ENCODE results near the gene IFNLR1. TPM values are rescaled to one million over a fixed set of nuclear protein-coding genes. Genes with fewer than 3 reads are reported as not detected.

IFNLR1 gene
- total RNA-seq, 1 donor from 2014 or later: 21.2 TPM

GRCh38 chr1:24173638-24174575 lies 13.2 kb downstream of the IFNLR1 start:
- Mint-ChIP-seq H3K4me3 (ENCODE audit: low read depth) (no peak overlapping the region), H3K4me1 (ENCODE audit: low read depth) (no peaks in the 10 kb centered on the region), H3K36me3 (ENCODE audit: insufficient read depth) (peaks cover 27% of the 10 kb centered on the region), H3K27ac (no peak overlapping the region), H3K27me3 (no peaks in the 10 kb centered on the region), H3K9me3 (ENCODE audit: low read depth) (no peaks in the 10 kb centered on the region)
- no peak for DNase-seq (ENCODE audit: low spot score, unreplicated experiment)
- no peak for TF ChIP-seq CTCF (IDR thresholded peaks at IDR 0.05; ENCODE audit: unreplicated experiment)

GRCh38 chr1:24172598-24172997 lies 14.5 kb downstream of the IFNLR1 start:
- H3K4me1 Mint-ChIP-seq (ENCODE audit: low read depth): no peaks in the 10 kb centered on the region

GRCh38 chr1:24169286-24169685 lies 17.8 kb downstream of the IFNLR1 start:
- Mint-ChIP-seq H3K4me1 (ENCODE audit: low read depth) (no peaks in the 10 kb centered on the region), H3K27me3 (no peaks in the 10 kb centered on the region), H3K9me3 (ENCODE audit: low read depth) (no peaks in the 10 kb centered on the region), H3K4me3 (ENCODE audit: low read depth) (no peak overlapping the region), H3K36me3 (ENCODE audit: insufficient read depth) (peaks cover 38% of the 10 kb centered on the region), H3K27ac (no peak overlapping the region)
- no peak for TF ChIP-seq CTCF (IDR thresholded peaks at IDR 0.05; ENCODE audit: unreplicated experiment)
- DNase-seq (ENCODE audit: low spot score, unreplicated experiment): no peak

More at GRCh38 chr1:24172598-24172997, 14.5 kb downstream of the IFNLR1 start:
- no peak for DNase-seq (ENCODE audit: low spot score, unreplicated experiment)
- Mint-ChIP-seq H3K27me3 (no peaks in the 10 kb centered on the region), H3K27ac (no peak overlapping the region), H3K4me3 (ENCODE audit: low read depth) (no peak overlapping the region), H3K36me3 (ENCODE audit: insufficient read depth) (peaks cover 32% of the 10 kb centered on the region), H3K9me3 (ENCODE audit: low read depth) (no peaks in the 10 kb centered on the region)
- no peak for TF ChIP-seq CTCF (IDR thresholded peaks at IDR 0.05; ENCODE audit: unreplicated experiment)

- Mint-ChIP-seq H3K27ac (no peak overlapping the region), H3K4me3 (ENCODE audit: low read depth) (no peak overlapping the region), H3K36me3 (ENCODE audit: insufficient read depth) (peaks cover 34% of the 10 kb centered on the region), H3K27me3 (no peaks in the 10 kb centered on the region), H3K9me3 (ENCODE audit: low read depth) (no peaks in the 10 kb centered on the region), H3K4me1 (ENCODE audit: low read depth) (no peaks in the 10 kb centered on the region)
- no peak for DNase-seq (ENCODE audit: low spot score, unreplicated experiment)
- no peak for TF ChIP-seq CTCF (IDR thresholded peaks at IDR 0.05; ENCODE audit: unreplicated experiment)
Observed at GRCh38 chr1:24168245-24168644, 18.8 kb downstream of the IFNLR1 start.

GRCh38 chr1:24167008-24167407 lies 20.1 kb downstream of the IFNLR1 start:
- no peak for DNase-seq (ENCODE audit: low spot score, unreplicated experiment)
- H3K27me3 Mint-ChIP-seq: no peaks in the 10 kb centered on the region
- H3K27ac Mint-ChIP-seq: no peak overlapping the region
- peaks cover 31% of the 10 kb centered on the region for H3K36me3 Mint-ChIP-seq (ENCODE audit: insufficient read depth)
- no peak for TF ChIP-seq CTCF (IDR thresholded peaks at IDR 0.05; ENCODE audit: unreplicated experiment)
- H3K9me3 Mint-ChIP-seq (ENCODE audit: low read depth): no peaks in the 10 kb centered on the region
- H3K4me1 Mint-ChIP-seq (ENCODE audit: low read depth): no peaks in the 10 kb centered on the region
- H3K4me3 Mint-ChIP-seq (ENCODE audit: low read depth): no peak overlapping the region

Data from progenitor cell of endocrine pancreas (in vitro differentiated cells).